GM21786 (cell line): Measurements from ENCODE around the gene TIE1.

Experiments used
- ATAC-seq: cut with Tn5 transposase; IDR thresholded peaks from one replicate; pipeline ENCODE4 v1.9.1; 2021; ENCODE audit not compliant: unreplicated experiment

The TIE1 gene

DNA sequence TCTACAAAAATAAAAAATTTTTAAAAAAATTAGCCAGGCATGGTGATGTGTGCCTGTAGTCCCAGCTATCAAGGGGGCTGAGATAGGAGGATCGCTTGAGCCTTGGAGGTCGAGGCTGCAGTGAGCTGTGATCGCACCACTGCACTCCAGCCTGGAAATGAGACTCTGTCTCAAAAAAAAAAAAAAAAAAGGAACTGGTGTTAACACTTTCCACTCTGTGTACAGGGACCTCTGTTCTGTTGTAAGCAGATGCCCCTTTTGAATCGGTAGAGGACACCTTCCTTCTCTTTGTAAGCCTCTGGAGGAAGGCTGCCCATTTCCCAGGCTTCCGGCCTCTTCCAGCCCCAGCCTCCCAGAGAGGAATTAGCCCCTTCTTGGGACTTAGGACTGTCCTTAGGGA is 8.1 kb upstream of the TIE1 start:
- ATAC-seq, result no peak

DNA sequence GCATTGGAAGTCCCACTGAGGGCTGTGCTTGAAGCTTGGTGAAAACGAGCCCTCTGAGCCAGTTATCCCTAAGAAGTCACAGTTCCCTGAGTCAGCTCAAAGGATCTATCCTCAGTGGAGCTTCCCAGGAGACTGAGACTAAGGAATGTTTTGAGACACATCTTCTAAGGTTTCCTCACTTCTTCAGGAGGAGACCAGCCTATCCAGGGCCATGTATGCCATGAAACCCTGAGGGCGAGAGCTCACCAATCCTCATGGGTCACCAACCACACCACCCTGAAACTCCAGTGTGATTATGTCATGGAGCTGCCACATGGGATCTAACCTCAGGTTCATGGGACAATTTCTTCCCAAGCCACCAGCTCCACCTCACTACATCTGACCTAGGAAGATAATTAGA is 7.6 kb upstream of the TIE1 start:
- ATAC-seq, result no peak

DNA sequence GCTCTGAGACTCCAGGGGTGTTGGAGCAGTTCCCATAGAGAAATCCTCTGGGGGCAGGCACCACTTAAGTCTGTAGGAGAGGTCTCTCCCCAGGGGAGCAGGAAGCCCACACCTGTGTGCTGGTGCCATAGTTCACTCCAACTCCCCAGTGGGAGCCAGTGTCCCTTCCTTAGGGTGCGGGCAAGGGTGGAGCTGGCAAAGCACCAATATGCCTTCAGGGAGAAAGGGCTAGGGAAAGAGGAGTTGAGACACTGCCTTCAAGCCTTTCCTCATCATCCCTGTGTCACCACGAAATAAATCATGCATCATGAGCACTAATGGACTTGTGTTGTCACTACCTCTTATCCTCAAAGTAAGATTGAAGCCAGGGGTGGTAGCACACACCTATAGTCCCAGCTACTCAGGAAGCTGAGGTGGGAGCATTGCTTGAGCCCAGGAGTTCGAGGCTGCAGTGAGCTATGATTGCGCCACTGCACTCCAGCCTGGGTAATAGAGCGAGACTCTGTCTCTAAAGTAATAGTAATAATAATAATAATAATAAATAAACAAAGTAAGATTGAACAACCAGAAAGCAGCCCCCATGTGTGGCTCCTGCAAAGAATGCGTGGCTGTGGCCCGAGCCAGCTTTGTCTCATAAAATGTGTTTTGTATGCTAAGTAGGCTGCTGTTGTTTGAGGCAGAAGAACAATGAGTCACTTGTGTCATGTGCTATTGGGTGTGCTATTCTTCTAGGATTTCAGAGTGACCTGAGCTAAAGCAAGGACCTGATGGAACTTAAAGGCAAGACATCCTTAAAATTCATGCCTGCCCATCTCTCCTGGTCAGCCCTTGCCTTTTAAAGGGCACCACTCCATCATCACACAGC is 6.7 kb upstream of the TIE1 start:
- no peak for ATAC-seq

DNA sequence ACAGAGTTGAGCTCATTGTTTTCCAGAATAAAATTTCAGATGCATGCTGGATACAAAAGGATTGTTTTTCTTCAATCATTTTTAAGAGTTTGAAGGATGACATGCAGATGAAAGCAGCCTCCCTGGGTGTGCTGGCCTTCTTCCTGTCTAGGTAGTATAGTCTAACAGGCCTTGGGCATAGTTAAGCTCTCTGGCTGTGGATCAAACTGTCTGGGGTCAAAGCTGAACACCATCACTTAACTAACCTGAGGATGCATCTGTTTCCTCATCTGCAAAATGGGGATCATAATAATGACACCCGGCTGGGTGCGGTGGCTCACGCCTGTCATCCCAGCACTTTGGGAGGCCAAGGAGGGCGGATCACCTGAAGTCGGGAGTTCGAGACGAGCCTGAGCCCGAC is 6.0 kb upstream of the TIE1 start:
- ATAC-seq, result no peak

DNA sequence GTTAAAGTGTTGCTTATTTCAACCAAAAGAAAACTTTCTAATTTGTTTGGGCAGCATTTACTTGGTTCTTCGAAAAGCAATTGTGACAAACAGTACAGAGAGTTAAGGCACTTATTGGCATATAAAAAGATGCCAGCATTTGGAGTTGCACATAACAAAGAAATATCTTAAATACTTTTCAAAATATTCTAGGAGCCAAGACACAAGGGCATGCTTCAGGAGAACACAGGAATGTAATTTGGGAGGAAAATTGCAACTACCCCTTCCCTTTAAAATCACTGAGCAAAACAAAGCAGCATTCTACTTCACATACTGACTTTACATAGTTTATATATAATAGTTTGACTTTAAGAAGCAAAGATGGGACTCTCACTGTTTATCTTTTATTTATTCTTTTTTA is 4.6 kb upstream of the TIE1 start:
- no peak for ATAC-seq

DNA sequence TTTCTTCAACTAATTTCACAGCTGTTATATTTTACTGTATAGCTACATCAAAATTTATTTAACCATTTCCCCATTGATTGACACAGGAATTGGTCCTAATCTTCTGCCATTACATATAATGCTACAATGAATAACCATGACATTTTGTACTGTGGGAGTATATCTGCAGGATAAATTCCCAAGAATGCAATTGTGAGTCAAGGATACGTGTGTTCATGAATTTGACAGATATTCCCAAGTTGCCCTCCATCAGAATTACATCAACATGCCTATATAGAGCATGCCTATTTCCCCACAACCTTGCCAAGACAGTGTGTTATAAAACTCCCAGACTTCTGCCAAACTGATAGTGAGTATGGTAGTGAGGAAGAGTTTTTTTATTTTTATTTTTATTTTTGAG is 2.7 kb upstream of the TIE1 start:
- no peak for ATAC-seq

DNA sequence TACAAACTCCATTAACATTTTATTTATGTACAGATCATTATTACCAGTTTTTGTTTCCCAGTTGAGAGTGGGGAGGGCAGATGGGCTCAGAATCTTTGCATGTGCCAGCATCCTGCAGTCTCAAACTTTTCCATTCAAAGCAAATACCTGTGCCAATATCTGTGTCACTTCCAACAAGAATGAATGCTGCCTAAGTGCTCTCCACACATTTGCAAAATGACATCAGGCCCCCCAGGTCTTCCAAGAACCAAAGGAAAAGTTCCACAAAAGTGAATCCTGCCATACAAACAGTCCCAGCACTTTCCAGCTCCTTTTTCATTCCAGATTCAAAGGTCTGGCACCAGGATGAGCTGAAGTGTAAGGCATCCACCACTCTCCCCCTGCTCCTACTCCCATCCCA is 1.7 kb upstream of the TIE1 start:
- ATAC-seq, result no peak

DNA sequence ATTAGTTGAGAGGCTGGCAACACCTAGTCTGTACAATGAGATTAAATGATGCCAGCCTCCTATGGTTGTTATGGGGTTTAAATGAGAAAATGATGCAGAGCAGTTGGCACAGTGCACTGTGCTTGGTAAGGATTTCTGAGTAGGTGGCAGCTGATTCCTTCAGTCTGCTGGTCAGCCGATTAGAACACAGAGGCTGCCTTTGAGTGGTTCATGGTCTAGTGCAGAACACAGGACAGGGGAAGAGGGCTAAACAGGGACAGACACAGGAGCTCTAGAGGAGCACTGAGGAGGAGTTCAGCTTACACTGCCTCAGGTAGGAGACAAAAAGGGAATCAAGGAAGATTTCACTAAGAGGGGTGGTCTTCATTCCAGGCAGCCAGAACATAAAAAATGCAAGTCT is 1.4 kb downstream of the TIE1 start:
- no peak for ATAC-seq

DNA sequence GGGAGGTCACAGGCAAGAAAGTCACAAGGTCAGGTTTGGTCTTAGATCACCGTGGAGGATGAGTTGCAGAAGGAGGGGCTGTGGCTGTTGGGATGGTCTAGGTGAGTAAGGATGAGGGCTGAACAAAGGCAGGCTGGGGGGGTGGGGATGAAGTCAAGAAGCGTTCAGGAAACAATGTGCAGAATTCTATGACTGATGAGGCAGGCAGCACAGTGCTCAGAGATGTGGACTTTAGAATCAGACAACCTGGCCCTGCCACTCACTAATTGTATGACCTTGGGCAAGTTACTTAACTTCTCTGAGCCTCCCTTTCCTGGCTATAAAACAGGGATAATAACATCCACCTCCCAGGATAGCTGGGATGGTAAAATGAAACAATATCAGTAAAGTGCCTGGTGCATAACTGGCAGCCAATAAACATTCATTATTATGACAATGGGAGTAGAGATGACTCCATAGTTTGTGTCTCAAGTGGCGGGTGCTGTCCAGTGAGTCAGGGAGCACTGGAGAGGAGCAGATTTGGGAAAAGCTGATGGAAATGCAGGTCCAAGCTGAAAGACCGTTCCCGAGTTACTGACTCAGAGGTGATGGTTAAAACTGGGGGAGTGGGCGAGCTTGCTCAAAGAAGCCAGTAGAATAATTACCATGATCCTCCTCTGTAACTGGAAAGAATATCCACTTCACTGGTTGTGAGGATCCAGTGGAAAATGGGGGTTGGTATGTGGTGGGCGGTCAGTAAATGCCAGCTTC is 2.1 kb downstream of the TIE1 start:
- ATAC-seq, result no peak

DNA sequence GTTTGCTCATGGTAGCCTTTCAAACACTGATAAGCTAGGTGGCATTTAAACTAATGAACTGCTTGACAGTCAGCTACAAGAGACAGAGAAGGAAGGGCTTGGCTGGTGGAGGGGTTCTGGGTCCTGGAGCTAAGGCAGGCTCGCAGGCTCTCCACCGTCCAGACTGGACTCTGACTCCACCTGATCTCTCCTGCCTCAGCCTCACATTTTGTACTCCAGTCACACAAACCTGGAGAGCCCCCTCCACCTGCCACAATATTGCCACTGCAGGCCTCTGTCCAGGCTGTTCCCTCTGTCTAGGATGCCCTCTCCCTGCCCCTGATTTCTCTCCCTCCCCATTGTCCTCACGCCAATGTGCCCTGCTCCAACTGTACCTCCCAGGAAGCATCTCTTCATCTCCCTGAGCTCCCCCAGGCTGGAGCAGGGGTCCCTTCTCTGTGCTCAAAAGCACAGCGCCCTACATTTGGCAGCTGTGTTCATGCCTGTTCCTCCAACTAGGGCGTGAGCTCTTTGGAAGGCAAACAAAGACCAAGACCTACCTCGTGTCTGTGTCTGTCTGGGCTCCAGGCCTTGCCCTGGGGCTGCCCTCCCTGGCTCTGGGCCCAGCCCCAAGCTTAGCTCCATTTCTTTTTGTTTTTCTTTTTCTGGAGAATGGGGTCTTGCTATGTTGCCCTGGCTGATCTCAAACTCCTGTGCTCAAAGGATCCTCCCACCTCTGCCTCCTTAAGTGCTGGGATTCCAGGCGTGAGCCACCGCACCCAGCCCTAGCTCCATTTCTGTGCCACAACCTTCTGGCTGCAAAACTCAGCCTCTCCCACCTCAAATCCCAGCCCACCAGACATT is 2.9 kb downstream of the TIE1 start:
- ATAC-seq, result no peak

DNA sequence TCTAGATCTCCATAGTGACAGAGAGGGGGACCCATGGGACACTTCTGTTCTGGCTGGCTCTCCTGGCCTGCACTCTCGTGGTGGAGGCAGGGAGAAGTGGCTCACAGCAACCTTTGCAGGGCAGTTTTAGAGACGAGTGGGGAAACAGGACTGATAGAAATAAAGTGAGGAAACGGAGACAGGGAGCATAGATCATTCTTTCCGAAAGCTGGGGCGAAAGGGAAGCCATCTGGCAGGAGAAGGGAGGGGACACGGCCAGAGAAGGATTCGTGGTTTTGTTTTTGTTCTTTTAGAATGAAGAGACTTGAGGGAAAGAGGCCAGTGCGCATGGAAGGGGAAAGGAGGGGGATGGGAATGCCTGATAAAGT is 3.5 kb downstream of the TIE1 start:
- no peak for ATAC-seq

DNA sequence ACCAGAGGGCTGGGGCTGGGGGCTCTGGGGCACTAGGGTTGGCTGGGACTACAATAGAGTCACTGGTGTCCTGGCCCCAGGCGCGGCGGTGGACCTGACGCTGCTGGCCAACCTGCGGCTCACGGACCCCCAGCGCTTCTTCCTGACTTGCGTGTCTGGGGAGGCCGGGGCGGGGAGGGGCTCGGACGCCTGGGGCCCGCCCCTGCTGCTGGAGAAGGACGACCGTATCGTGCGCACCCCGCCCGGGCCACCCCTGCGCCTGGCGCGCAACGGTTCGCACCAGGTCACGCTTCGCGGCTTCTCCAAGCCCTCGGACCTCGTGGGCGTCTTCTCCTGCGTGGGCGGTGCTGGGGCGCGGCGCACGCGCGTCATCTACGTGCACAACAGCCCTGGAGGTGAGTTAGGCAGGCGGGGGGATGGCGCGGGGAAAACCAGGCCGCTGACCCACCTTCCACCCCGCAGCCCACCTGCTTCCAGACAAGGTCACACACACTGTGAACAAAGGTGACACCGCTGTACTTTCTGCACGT is 4.1 kb downstream of the TIE1 start:
- ATAC-seq, result no peak

DNA sequence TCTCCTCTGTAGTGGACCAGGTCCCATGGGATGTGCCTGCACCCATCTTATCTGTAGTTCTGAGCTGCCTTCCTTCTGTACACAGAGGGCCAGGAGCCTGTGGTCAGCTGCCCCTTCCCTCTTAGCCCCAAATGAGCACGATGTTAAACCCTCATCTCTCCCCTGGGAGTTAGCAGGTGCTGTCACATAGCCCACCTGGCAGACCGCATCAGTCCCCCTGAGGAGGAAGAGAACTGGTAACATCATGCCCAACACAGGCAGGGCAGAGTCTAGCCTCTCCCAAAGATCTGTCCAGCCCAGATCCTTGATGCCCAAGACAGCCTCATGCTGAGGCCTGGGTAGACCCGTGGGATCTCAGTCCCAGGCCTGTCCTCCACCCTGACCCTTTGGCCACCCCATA is 4.7 kb downstream of the TIE1 start:
- ATAC-seq, result no peak

DNA sequence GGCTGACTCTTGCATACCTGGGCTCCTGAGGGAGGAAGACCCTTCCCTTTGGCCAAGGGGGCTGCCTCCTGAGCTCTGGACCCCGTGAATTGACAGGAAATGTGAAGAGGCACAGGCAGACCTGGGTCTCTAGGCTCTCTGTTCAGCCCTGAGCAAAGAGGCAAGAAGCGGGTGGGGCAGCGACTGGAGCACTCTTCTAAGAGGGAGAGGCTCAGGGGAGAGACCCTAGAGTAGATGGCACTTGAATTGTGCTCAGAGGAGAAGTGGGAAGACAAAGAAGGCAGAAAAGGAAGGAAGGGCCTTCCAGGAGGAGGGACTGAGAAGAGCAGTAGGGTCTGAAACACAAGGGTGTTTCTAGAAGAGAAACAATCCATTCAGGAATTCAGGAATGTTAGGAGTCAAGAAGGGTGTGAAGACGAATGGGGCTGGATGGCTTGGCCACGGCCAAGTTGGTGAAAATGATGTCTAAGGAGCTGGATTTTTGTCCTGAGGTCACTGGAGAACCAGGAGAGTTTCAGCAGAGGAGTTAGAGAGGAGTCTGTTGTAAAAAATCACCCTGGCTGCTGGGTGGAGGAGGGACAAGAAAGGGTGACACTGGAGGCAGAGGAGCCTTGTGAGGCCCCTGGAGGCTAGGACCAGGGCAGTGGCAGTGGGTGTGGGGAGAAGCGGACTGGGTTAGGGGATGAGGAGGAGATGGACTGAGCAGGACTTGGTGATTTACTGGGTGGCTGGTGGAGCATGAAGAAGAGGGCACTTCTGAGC is 5.3 kb downstream of the TIE1 start:
- ATAC-seq, result no peak

DNA sequence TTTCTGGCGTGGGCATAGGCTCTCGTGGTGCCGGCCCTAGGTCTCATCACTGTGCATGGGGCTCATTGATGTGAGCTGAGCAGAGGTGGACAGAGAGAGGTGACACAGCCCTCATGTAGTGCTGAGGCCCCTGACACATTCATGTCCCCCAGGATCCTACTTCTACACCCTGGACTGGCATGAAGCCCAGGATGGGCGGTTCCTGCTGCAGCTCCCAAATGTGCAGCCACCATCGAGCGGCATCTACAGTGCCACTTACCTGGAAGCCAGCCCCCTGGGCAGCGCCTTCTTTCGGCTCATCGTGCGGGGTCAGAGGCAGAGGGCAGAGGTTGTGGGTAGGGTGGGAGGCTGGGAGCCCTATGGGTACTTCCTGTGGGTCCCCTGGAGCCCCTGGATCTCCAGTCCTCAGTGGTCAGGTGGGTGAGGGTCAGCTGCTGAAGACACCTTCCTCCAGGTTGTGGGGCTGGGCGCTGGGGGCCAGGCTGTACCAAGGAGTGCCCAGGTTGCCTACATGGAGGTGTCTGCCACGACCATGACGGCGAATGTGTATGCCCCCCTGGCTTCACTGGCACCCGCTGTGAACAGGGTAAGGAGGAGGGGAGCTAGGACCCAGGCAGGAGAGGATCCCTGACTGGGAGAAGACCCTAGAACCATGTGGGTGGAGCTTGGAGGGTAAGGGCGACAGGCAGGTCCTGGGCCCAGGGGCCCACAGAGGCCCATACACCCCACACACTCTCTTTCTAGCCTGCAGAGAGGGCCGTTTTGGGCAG is 6.1 kb downstream of the TIE1 start:
- no peak for ATAC-seq

DNA sequence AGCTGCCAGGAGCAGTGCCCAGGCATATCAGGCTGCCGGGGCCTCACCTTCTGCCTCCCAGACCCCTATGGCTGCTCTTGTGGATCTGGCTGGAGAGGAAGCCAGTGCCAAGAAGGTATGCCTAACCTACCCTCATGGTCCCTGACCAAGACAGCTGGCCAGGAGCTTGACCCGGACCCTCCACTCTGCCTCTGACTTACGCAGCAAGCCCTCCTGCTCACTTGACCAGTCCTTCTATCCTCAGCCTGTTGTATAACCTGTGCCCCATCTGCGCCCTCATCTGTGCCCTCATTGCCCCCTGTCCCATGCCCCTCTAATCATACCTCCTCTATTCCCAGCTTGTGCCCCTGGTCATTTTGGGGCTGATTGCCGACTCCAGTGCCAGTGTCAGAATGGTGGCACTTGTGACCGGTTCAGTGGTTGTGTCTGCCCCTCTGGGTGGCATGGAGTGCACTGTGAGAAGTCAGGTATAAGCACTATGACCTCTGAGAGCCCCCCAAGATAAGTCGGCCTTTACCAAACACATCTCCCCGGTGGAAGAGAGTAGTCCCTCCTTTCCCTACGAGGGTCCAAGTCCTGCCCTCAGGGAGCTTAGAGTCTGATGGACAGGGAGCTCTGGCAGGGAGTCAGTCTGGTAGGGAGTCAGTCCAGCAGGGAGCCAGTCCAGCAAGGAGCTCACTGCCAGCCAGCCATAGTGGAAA is 6.8 kb downstream of the TIE1 start:
- ATAC-seq, result no peak

DNA sequence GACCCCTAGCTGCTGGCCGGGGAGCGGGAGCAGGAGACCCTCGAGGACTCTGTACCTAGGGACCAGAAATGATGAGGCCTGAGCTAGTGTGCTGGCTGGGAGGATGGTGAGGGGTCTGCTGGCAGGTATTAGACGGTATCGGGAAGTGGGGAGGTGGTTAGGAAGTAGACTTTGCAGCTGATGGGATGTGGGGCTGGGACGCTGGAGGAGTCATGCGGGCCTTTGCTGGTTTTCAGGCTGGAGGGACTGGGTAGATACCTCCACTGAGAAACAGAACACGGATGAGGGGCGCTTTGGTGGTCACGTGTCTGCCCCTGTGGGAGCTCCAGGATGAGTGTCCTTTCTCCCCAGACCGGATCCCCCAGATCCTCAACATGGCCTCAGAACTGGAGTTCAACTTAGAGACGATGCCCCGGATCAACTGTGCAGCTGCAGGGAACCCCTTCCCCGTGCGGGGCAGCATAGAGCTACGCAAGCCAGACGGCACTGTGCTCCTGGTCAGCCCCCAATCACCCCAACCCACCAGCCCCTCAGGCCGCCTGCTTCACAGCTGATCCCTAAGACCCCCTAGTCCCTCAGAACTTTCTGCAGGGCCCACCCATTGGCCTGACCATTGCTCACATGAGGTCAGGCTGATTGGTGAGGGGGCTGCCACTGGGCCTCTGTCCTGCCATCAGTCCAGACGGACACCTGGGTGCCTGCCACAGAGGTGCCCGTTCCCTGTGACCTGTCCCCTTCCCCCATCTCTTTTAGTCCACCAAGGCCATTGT is 8.0 kb downstream of the TIE1 start:
- no peak for ATAC-seq

DNA sequence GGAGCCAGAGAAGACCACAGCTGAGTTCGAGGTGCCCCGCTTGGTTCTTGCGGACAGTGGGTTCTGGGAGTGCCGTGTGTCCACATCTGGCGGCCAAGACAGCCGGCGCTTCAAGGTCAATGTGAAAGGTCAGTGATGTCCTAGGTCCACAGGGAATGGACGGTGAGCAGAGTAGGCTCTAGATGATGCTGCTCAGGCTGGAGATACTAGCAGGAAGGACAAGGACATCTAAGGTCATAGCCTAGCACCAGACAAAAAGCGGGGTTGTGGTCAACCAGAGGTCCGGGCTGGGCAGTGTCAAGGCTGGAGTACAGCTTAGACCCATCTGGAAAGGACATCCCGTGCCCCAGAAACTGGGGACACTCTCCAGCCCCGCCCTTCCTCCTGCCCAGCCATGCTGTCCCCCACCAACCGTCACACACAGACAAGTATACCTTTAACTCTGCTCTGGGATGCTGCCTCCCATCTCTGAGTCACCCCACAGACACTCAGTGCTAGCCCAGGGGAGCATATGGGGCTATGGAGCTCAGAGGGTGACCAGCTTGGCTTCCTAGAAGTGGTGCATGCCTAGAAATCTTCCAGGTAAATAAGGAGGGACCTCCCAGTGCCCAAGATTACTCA is 8.7 kb downstream of the TIE1 start:
- no peak for ATAC-seq
